Breast epithelium (tissue), 4 donors: ENCODE results near the gene TRIM33. TPM values are rescaled to one million over a fixed set of nuclear protein-coding genes. Genes with fewer than 3 reads are reported as not detected.

Experiments used
- DNase-seq, 2 donors: peaks; one replicate each; pipeline ENCODE4 v3.0.0-alpha.2; 2019; ENCODE audit warnings: low spot score in 2 of 2
- H3K27ac ChIP-seq, 2 donors: fragments of 200-600 bp; sonication (generic) in 1 of 2; one replicate each; pipeline ENCODE4 v1.5.1; 2016 to 2019; ENCODE audit warnings: mild to moderate bottlenecking in 1 of 2
- H3K27me3 ChIP-seq, 2 donors: fragments of 200-600 bp; sonication (generic) in 1 of 2; one replicate each; pipeline versions ENCODE4 v1.5.1 to v1.6.0; 2017 to 2019; ENCODE audit warnings: control low read depth in 1 of 2, mild to moderate bottlenecking in 1 of 2
- H3K36me3 ChIP-seq: fragments of 200-600 bp; one replicate; pipeline ENCODE4 v1.5.1; 2019
- H3K4me1 ChIP-seq, 2 donors: fragments of 200-600 bp; sonication (generic); one replicate each; pipeline ENCODE4 v1.5.1; 2016 to 2019; ENCODE audit warnings: control low read depth in 1 of 2
- H3K4me3 ChIP-seq, 3 donors: fragments of 200-600 bp; sonication (generic); 1 replicate in 2 of 3; 2 replicates in 1 of 3; pipeline ENCODE4 v1.5.1; 2016 to 2019; ENCODE audit warnings: mild to moderate bottlenecking in 3 of 3, moderate library complexity in 2 of 3
- H3K9me3 ChIP-seq, 2 donors: fragments of 200-600 bp; sonication (generic) in 1 of 2; one replicate each; pipeline ENCODE4 v1.5.1; 2016 to 2019; ENCODE audit warnings: control low read depth in 1 of 2
- POLR2A ChIP-seq: fragments of 450-650 bp; IDR thresholded peaks from one replicate; pipeline ENCODE4 v1.6.1; 2016; ENCODE audit warnings: antibody characterized with exemption, mild to moderate bottlenecking, moderate library complexity
- POLR2AphosphoS5 ChIP-seq, 3 donors: sonication (generic); formaldehyde crosslinking; IDR thresholded peaks; one replicate each; pipeline ENCODE4 v1.6.1; 2017; ENCODE audit warnings: antibody characterized with exemption in 3 of 3
- intact Hi-C: fragments of 100-400 bp; cut with DNase I; formaldehyde crosslinking; loops from one replicate; pipeline ENCODE4 v1.15.1; 2023; ENCODE audit warnings: low total_unique reads
- total RNA-seq, 3 donors: library from RNA; depleted of rRNA; stranded (reverse); fragments of >200 nt; gene quantifications; one replicate each; pipeline ENCODE4 v1.1.0, GENCODE V29; 2016
- TF ChIP-seq, protein P1 (sequence below), 3 donors: fragments of 450-650 bp; IDR thresholded peaks; one replicate each; pipeline ENCODE4 v1.5.1; 2016 to 2017; ENCODE audit warnings: antibody characterized with exemption in 3 of 3, mild to moderate bottlenecking in 3 of 3, moderate library complexity in 3 of 3

The TRIM33 gene
- total RNA-seq, 3 donors from 2014 or later, result 40.8 to 80.9 (median 56.4) TPM

DNA sequence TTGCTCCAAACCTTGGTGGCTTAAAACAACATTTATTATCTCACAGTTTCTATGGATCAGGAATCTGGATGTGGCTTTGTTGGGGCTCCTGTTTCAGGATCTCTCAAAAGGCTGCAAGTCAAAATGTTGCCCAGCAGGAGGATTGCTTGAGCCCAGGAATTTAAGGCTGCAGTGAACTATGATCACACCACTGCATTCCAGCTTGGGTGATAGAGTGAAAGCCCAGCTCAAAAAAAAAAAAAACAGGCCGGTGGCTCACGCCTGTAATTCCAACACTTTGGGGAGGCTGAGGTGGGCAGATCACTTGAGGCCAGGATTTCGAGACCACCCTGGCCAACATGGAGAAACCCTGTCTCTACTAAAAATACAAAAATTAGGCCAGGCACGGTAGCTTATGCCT, 40.4 kb upstream of the TRIM33 start:
- TF ChIP-seq, protein P1, sequence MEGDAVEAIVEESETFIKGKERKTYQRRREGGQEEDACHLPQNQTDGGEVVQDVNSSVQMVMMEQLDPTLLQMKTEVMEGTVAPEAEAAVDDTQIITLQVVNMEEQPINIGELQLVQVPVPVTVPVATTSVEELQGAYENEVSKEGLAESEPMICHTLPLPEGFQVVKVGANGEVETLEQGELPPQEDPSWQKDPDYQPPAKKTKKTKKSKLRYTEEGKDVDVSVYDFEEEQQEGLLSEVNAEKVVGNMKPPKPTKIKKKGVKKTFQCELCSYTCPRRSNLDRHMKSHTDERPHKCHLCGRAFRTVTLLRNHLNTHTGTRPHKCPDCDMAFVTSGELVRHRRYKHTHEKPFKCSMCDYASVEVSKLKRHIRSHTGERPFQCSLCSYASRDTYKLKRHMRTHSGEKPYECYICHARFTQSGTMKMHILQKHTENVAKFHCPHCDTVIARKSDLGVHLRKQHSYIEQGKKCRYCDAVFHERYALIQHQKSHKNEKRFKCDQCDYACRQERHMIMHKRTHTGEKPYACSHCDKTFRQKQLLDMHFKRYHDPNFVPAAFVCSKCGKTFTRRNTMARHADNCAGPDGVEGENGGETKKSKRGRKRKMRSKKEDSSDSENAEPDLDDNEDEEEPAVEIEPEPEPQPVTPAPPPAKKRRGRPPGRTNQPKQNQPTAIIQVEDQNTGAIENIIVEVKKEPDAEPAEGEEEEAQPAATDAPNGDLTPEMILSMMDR (IDR thresholded peaks at IDR 0.05), result no peak
- TF ChIP-seq POLR2AphosphoS5 (IDR thresholded peaks at IDR 0.05) (no peak), POLR2A (no peak)
- DNase-seq, result no peak
- Histone ChIP-seq H3K27ac (no peak overlapping the region), H3K27me3 (no peaks in the 10 kb centered on the region), H3K9me3 (no peaks in the 10 kb centered on the region), H3K4me3 (no peak overlapping the region), H3K36me3 (no peaks in the 10 kb centered on the region), H3K4me1 (no peaks in the 10 kb centered on the region)
- intact Hi-C loops, result no loop called here

DNA sequence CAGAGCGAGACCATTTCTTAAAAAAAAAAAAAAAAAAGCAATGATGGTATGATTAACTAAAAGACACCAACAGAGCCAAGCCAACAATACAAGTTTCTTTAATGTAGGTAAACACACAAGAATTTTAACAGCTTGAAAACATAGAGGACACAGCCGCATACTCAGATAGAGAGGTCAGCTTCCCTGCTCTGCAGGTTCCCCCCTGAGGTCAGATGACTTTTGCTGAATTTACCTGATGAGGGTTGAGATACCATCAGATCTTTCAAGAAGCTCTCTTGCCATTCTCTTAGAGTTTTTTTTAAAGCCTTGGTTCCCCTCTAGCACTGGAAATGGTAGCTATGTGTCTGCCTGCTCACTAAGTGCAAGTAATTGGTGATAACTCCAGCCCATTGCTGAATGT, 39.3 kb upstream of the TRIM33 start:
- intact Hi-C loops, result no loop called here
- Histone ChIP-seq H3K9me3 (no peaks in the 10 kb centered on the region), H3K4me3 (no peak overlapping the region), H3K4me1 (no peaks in the 10 kb centered on the region), H3K36me3 (no peaks in the 10 kb centered on the region), H3K27ac (no peak overlapping the region), H3K27me3 (no peaks in the 10 kb centered on the region)
- TF ChIP-seq, protein P1 (IDR thresholded peaks at IDR 0.05), result no peak
- no peak for TF ChIP-seq POLR2A
- no peak for DNase-seq

DNA sequence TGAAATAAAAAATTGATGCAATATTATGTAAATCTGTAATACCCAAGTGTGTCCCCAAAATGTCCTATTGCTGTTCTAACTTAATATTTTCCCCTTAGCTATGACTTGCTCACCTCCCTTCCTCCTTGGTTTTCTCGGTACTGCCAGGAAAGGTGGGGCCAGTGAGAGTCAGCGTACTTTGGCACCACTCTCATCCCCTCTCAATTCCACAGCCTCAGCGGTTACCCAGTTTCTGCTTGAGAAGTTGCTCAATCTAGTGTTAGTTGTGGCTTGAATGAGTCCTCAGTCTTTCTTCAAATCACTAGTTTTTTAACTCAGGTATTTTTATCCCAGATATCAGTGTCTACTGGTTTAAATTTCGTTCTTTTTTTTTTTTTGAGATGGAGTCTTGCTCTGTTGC, 38.1 kb upstream of the TRIM33 start:
- Histone ChIP-seq H3K27me3 (no peaks in the 10 kb centered on the region), H3K9me3 (no peaks in the 10 kb centered on the region), H3K4me3 (no peak overlapping the region), H3K4me1 (no peaks in the 10 kb centered on the region), H3K27ac (no peak overlapping the region), H3K36me3 (no peaks in the 10 kb centered on the region)
- intact Hi-C loops, result no loop called here
- TF ChIP-seq POLR2AphosphoS5 (IDR thresholded peaks at IDR 0.05), result no peak
- TF ChIP-seq POLR2A, result no peak
- TF ChIP-seq, protein P1 (IDR thresholded peaks at IDR 0.05), result no peak
- no peak for DNase-seq

DNA sequence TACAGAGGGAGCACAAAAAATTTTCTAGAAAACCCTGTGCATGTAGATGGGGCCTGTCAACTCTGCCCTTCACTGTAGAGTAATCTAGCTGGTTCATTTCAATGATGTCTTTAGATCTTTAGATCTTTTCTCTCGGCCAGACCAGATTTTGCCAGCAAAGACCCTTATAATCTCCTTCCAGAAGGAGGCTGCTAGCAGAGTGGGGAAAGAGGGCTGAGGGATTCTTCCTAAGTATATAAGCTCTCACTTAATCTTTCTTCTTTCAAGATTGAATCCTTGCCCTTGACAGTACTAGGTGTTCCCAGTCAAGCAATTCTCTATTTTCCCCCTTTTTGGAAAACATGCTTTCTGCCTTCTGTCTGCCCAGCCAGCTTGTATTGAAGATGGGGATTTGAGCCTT, 36.1 kb upstream of the TRIM33 start:
- H3K27me3 ChIP-seq, result no peaks in the 10 kb centered on the region
- no peak overlapping the region for H3K4me3 ChIP-seq
- TF ChIP-seq, protein P1 (IDR thresholded peaks at IDR 0.05), result no peak
- no peak for TF ChIP-seq POLR2AphosphoS5 (IDR thresholded peaks at IDR 0.05)
- no peak for TF ChIP-seq POLR2A
- H3K9me3 ChIP-seq, result no peaks in the 10 kb centered on the region
- no peak overlapping the region for H3K27ac ChIP-seq
- no peaks in the 10 kb centered on the region for H3K4me1 ChIP-seq
- intact Hi-C loops, result no loop called here
- H3K36me3 ChIP-seq, result no peaks in the 10 kb centered on the region
- no peak for DNase-seq

DNA sequence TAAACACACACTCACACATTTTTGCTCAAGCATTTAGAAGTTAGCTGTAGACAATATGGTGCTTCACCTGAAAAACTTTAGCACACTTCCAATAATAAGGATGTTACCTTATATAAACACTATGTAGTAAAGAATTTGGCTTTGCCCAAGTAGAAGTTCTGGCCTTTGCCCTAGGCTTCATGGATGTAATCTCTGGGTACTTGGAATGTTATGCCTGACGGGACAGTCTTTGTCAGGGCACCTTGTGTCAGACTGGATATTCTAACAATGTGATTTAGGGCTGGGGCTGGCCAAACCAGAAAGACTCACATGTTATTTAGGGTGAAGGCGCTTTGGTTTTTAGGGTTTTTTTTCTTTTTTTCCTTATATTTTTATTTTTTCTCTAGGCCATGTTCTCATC, 34.8 kb upstream of the TRIM33 start:
- H3K9me3 ChIP-seq, result no peaks in the 10 kb centered on the region
- H3K36me3 ChIP-seq, result no peaks in the 10 kb centered on the region
- intact Hi-C loops, result no loop called here
- H3K27ac ChIP-seq, result no peak overlapping the region
- DNase-seq, result no peak
- H3K4me3 ChIP-seq, result no peak overlapping the region
- TF ChIP-seq POLR2AphosphoS5 (IDR thresholded peaks at IDR 0.05), result no peak
- no peaks in the 10 kb centered on the region for H3K27me3 ChIP-seq
- no peaks in the 10 kb centered on the region for H3K4me1 ChIP-seq

DNA sequence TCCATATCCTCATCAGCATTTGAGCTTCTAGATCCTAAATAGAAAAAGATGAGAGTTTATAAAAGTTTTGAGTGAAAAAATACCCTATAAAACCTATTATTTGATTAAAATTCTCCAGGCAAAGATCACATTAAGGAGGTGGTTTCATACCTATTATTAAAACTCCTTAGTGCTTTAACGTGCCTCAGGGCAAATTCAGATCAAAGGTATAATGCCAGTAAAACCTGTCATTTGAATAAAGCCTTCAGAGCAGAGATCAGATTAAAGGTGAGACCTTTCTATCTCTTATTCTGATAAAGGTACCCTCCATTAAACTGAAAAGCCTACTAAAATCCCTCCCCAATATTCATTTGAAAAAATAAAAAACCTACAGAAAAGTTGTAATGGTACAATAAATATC, 34.3 kb upstream of the TRIM33 start:
- no peak for DNase-seq
- intact Hi-C loops, result no loop called here
- Histone ChIP-seq H3K36me3 (no peaks in the 10 kb centered on the region), H3K4me1 (no peaks in the 10 kb centered on the region), H3K27ac (no peak overlapping the region), H3K4me3 (no peak overlapping the region), H3K9me3 (no peaks in the 10 kb centered on the region), H3K27me3 (no peaks in the 10 kb centered on the region)
- TF ChIP-seq POLR2AphosphoS5 (IDR thresholded peaks at IDR 0.05) (no peak), POLR2A (no peak)
- TF ChIP-seq, protein P1 (IDR thresholded peaks at IDR 0.05), result no peak
